ENCODE data around the gene SH3RF2.

Gene SH3RF2

DNA sequence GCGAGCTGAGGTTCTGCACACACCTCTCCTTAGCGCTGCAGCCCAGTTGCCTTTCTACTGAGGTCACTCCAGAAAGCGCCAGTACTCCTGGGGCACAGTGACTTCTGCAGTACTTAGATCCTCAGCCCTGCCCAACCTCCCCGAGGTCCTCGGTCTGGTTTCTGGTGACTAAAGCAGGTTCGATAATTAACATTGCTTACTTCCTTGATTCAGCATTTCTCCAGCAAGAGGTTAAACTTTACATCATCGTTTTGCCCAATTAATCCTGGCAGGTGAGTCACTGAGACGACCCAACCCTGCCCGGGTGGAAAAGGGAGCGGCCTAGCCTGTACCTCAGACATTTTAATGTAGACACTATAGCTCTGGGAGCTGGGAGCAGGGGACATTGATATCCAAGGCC is 91.4 kb downstream of the SH3RF2 start:
- ATAC-seq (replicated peaks; ENCODE audit: extremely low read depth, poor library complexity, severe bottlenecking), result no peak
- Mint-ChIP-seq H3K4me1 (no peaks in the 10 kb centered on the region), H3K36me3 (ENCODE audit: insufficient read depth) (no peaks in the 10 kb centered on the region), H3K9me3 (no peaks in the 10 kb centered on the region), H3K27me3 (no peaks in the 10 kb centered on the region), H3K27ac (ENCODE audit: low read depth) (no peak overlapping the region), H3K4me3 (no peak overlapping the region)
- no peak for DNase-seq (ENCODE audit: low spot score in 2 of 2)

DNA sequence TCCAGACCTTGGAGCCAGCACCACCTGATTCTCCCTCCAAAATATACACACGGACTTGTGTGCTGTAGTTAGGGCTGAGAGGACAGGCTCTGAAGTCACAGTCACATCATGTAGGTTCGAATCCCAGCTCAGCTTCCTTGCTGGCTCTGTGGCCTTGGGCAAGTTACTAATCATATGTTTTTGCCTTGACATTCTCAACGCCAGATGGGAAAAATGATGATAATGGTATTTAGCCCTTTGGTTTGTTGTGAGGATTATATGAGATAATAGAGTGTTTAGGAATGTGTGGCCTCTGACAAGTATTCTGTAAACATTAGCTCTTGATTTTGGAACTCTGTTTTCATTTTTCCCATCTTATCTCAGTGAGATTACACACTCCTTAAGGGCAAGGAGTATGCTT is 96.5 kb downstream of the SH3RF2 start:
- Mint-ChIP-seq H3K36me3 (ENCODE audit: insufficient read depth) (no peaks in the 10 kb centered on the region), H3K4me1 (no peaks in the 10 kb centered on the region)

DNA sequence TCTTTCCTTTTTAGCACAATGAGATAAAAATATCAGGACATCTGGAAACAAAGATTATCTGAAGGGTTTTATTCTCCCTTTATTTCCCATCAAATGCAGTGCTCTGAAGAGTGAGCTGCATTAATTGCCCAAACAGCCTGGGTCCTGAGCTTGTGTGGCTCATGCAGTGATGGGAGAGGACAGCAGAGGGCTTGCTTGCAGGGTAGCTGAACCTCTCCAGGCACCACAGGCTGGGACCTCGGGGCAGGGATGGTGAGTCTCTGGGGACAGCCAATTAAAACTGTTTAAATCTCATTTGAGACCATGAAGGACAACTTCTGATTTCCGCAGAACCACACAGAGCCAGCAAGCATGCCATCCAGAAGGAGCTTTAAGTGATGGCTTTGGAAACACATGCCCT is 97.7 kb downstream of the SH3RF2 start:
- Mint-ChIP-seq H3K9me3 (no peaks in the 10 kb centered on the region), H3K27ac (ENCODE audit: low read depth) (no peak overlapping the region), H3K4me1 (no peaks in the 10 kb centered on the region), H3K4me3 (no peak overlapping the region), H3K27me3 (no peaks in the 10 kb centered on the region), H3K36me3 (ENCODE audit: insufficient read depth) (no peaks in the 10 kb centered on the region)
- DNase-seq (ENCODE audit: low spot score in 2 of 2), result no peak
- no peak for ATAC-seq (replicated peaks; ENCODE audit: extremely low read depth, poor library complexity, severe bottlenecking)

More for the DNA sequence above, 96.5 kb downstream of the SH3RF2 start:
- ATAC-seq (replicated peaks; ENCODE audit: extremely low read depth, poor library complexity, severe bottlenecking) (no peak), DNase-seq (ENCODE audit: low spot score in 2 of 2) (no peak)
- Mint-ChIP-seq H3K27ac (ENCODE audit: low read depth) (no peak overlapping the region), H3K9me3 (no peaks in the 10 kb centered on the region), H3K4me3 (no peak overlapping the region), H3K27me3 (no peaks in the 10 kb centered on the region)

DNA sequence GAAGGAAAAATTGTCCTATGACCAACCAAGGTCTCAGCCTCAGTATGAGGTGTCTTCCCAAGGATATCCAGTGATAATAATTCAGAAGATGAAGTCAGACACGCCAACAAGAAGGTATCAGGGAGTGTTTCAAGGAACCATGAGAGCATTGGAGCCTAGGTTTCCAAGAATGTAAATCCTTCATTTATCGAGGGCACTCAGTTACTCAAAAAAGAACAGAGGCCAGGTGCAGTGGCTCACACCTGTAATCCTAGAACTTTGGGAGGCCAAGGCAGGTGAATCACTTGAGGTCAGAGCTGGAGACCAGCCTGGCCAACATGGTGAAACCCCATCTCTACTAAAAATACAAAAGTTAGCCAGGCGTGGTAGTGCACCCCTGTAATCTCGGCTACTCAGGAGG is 98.2 kb downstream of the SH3RF2 start:
- ATAC-seq (replicated peaks; ENCODE audit: extremely low read depth, poor library complexity, severe bottlenecking) (no peak), DNase-seq (ENCODE audit: low spot score in 2 of 2) (no peak)
- Mint-ChIP-seq H3K9me3 (no peaks in the 10 kb centered on the region), H3K27me3 (no peaks in the 10 kb centered on the region), H3K27ac (ENCODE audit: low read depth) (no peak overlapping the region), H3K36me3 (ENCODE audit: insufficient read depth) (no peaks in the 10 kb centered on the region), H3K4me3 (no peak overlapping the region), H3K4me1 (no peaks in the 10 kb centered on the region)

DNA sequence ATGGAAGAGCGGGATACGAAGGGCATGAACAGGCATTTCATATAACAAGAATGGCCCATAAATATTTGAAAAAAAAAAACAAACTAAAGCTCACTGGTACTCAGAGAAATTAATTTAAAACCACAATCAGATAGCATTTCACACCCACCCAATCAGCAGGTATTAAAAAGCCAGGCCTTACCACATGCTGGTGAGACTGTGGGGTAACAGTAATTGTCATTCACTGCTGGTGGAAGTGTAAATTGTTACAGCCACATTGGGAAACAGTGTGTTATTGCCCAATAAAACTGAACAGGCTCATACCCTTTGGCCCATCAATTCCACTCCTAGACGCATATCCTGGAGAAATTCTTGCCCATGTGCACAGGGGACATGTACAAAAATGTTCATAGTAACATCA is 103.0 kb downstream of the SH3RF2 start:
- H3K4me3 Mint-ChIP-seq, result no peak overlapping the region
- no peaks in the 10 kb centered on the region for H3K4me1 Mint-ChIP-seq
- H3K27ac Mint-ChIP-seq (ENCODE audit: low read depth), result no peak overlapping the region
- ATAC-seq (replicated peaks; ENCODE audit: extremely low read depth, poor library complexity, severe bottlenecking) (no peak), DNase-seq (ENCODE audit: low spot score in 2 of 2) (no peak)
- H3K36me3 Mint-ChIP-seq (ENCODE audit: insufficient read depth), result no peaks in the 10 kb centered on the region
- H3K9me3 Mint-ChIP-seq, result no peaks in the 10 kb centered on the region
- no peaks in the 10 kb centered on the region for H3K27me3 Mint-ChIP-seq

DNA sequence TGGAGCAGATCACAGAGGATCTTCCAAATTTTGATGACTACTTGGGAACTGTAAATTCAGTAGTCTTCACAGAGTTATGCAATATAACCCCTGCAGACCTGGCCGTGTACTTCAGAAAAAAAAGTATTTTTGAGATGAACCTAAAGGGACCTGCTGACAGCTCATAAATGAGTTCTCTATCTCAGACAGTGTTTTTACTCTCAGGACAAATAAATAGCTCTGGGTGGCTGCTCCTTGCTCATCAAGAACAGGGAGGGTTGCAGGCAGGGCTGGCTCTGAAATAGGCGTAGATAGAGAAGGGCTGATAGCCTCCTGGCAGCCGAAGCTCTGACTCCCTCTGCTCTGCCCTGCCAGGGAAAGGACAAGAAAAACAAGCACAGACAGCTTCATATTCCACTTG is 104.1 kb downstream of the SH3RF2 start:
- no peak overlapping the region for H3K4me3 Mint-ChIP-seq
- DNase-seq (ENCODE audit: low spot score in 2 of 2) (no peak), ATAC-seq (replicated peaks; ENCODE audit: extremely low read depth, poor library complexity, severe bottlenecking) (no peak)
- H3K27ac Mint-ChIP-seq (ENCODE audit: low read depth), result no peak overlapping the region
- no peaks in the 10 kb centered on the region for H3K27me3 Mint-ChIP-seq
- no peaks in the 10 kb centered on the region for H3K9me3 Mint-ChIP-seq
- H3K36me3 Mint-ChIP-seq (ENCODE audit: insufficient read depth), result no peaks in the 10 kb centered on the region
- no peaks in the 10 kb centered on the region for H3K4me1 Mint-ChIP-seq

DNA sequence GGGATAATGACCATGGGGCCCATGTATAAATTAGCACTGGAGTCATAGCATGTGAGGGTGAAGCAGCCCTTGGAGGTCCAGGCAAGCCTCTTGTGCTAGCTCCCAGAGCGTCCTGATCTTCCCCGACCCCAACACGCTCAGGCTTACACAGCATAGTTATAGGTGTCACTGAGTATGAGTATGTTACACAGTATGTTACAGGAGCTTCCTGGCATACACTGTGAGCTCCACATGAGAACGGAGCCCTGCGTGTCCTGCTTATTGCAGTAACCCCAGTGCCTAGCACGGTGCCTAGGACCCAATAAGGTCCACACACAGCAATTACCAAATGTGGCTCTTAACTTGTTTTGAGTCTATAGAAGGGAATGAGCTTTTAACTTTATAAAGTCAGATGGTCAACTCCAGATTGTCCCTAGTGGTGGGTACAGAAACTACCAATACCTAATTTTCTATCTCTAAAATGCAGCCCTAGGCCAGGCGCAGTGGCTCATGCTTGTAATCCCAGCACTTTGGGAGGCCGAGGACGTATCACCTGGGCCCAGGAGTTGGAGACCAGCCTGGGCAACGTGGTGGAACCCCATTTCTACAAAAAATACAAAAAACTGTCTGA is 104.9 kb downstream of the SH3RF2 start:
- Mint-ChIP-seq H3K9me3 (no peaks in the 10 kb centered on the region), H3K27ac (ENCODE audit: low read depth) (no peak overlapping the region), H3K4me3 (no peak overlapping the region), H3K36me3 (ENCODE audit: insufficient read depth) (no peaks in the 10 kb centered on the region), H3K27me3 (no peaks in the 10 kb centered on the region), H3K4me1 (no peaks in the 10 kb centered on the region)
- ATAC-seq (replicated peaks; ENCODE audit: extremely low read depth, poor library complexity, severe bottlenecking) (no peak), DNase-seq (ENCODE audit: low spot score in 2 of 2) (no peak)

DNA sequence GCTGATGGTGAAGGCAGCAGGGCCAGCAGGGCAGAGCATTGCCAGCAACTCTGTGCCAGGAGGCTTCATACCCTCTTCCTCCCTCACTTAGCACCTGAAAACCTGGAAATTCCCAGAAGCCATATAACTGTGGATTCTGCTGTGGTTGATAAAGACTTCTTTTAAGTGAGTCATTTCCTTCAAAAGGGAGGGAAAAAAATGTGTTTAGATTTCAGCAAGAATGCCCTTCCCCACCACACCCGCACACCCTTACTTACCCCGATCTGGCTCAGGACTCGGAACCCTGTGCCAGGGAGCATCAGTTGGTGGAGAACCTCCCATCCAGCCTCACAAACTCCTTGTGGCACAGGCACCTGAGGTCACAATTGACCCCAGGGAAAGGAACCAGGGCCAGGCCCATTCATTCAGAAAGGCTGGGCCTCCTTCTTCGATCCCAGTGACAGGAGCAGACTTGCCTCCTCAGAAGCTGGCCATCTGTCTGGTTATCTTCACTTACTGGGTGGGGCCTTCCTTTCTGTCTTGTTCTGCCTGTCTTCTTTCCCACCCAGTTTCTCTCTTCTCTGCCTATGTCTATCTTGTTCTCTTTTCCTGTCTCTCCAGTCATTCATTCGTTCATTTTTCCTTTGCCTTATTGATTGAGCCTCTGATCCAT is 106.4 kb downstream of the SH3RF2 start:
- no peak for DNase-seq (ENCODE audit: low spot score in 2 of 2)
- H3K27ac Mint-ChIP-seq (ENCODE audit: low read depth), result no peak overlapping the region
- H3K4me3 Mint-ChIP-seq, result no peak overlapping the region
- H3K4me1 Mint-ChIP-seq, result no peaks in the 10 kb centered on the region
- no peaks in the 10 kb centered on the region for H3K36me3 Mint-ChIP-seq (ENCODE audit: insufficient read depth)
- no peak for ATAC-seq (replicated peaks; ENCODE audit: extremely low read depth, poor library complexity, severe bottlenecking)
- H3K27me3 Mint-ChIP-seq, result no peaks in the 10 kb centered on the region
- no peaks in the 10 kb centered on the region for H3K9me3 Mint-ChIP-seq

DNA sequence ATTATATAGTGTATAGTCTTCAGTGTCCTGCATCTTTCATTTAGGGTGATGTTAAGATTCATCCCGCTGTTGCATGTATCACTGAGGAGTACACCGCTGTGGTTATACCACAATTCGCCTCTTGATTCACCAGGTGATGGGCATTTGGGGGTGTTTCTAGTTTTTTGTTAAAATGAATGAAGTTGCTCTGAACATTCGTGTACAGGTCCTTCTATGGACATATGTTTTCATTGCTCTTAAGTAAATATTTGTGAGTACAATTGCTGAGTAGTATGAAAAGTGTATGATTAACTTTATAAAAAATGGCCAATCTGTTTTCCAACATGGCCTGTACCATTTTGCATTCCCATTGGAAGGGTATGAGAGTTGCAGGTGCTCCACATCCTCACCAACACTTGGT is 107.3 kb downstream of the SH3RF2 start:
- no peaks in the 10 kb centered on the region for H3K27me3 Mint-ChIP-seq
- no peak overlapping the region for H3K27ac Mint-ChIP-seq (ENCODE audit: low read depth)
- H3K9me3 Mint-ChIP-seq, result no peaks in the 10 kb centered on the region
- no peaks in the 10 kb centered on the region for H3K36me3 Mint-ChIP-seq (ENCODE audit: insufficient read depth)
- no peak overlapping the region for H3K4me3 Mint-ChIP-seq
- no peak for DNase-seq (ENCODE audit: low spot score in 2 of 2)
- no peak for ATAC-seq (replicated peaks; ENCODE audit: extremely low read depth, poor library complexity, severe bottlenecking)
- no peaks in the 10 kb centered on the region for H3K4me1 Mint-ChIP-seq

DNA sequence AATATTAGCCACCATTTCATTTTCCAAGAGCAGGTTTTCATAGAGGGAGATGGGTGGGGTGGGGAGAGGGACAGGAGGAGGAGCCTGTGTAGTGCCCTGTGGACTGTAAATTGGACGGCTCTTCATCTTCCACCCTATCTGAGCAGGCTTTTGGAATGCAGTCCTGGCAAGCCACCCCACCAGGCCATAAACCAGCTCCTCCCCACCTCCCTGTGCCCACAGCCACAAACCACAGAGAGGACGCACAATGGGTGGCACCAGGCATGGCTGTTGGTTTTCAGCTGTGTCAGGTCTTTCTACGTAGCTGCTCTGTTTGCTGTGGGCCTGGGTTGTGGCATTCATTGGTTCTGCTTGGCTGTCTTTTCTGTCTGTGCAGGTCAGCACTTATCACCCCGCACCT is 111.0 kb downstream of the SH3RF2 start:
- H3K4me3 Mint-ChIP-seq, result no peak overlapping the region
- no peaks in the 10 kb centered on the region for H3K36me3 Mint-ChIP-seq (ENCODE audit: insufficient read depth)
- ATAC-seq (replicated peaks; ENCODE audit: extremely low read depth, poor library complexity, severe bottlenecking), result no peak
- H3K27me3 Mint-ChIP-seq, result no peaks in the 10 kb centered on the region
- no peaks in the 10 kb centered on the region for H3K9me3 Mint-ChIP-seq
- H3K4me1 Mint-ChIP-seq, result no peaks in the 10 kb centered on the region
- DNase-seq (ENCODE audit: low spot score in 2 of 2), result no peak
- no peak overlapping the region for H3K27ac Mint-ChIP-seq (ENCODE audit: low read depth)

DNA sequence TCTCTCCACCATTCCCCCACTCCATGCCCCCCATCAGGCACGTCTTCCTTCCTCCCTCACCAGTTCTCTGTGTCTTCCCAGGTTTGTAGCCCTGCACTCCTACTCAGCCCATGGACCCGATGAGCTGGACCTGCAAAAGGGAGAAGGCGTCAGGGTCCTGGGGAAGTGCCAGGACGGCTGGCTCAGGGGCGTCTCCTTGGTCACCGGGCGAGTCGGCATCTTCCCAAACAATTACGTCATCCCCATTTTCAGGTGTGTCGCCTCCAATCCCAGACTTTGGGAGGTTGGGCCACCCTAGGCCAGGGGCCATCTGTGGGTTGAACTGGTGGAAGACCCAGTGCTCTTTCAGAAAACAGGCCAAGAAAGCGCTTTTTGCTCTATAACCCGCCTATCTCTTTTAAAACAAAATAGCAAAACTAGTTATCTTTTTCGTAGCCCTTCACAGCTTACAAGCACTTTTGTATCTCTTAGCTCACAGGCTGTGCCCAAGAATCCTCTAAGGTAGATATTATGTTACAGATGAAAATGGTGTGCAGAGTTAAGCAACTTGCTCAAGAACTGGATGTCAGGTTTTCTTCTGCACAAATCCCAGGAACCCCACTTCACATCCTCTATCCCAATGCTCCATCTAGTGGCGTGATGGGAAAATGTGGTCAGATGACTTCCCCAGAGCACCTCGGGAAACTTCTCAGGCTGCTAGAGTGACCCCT is 112.8 kb downstream of the SH3RF2 start:
- H3K27me3 Mint-ChIP-seq, result no peaks in the 10 kb centered on the region
- no peak overlapping the region for H3K27ac Mint-ChIP-seq (ENCODE audit: low read depth)
- ATAC-seq (replicated peaks; ENCODE audit: extremely low read depth, poor library complexity, severe bottlenecking), result no peak
- H3K9me3 Mint-ChIP-seq, result no peaks in the 10 kb centered on the region
- H3K4me3 Mint-ChIP-seq, result no peak overlapping the region
- H3K36me3 Mint-ChIP-seq (ENCODE audit: insufficient read depth), result no peaks in the 10 kb centered on the region
- DNase-seq (ENCODE audit: low spot score in 2 of 2), result no peak
- no peaks in the 10 kb centered on the region for H3K4me1 Mint-ChIP-seq

DNA sequence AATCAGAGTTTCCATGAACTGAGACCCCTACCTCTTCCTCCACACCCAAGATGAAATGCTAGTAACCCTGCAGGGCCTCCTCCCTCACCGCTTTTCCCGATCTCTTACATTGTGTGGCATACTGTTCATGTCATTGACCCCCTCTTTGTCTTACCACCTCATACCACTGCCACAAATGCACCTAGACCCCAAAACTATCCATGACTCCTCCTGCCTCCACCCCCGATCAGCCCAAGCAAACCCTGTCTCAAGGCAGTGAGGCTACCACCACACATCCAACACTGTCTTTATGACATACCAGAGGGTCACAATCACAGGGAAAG is 113.3 kb downstream of the SH3RF2 start:
- no peaks in the 10 kb centered on the region for H3K9me3 Mint-ChIP-seq

DNA sequence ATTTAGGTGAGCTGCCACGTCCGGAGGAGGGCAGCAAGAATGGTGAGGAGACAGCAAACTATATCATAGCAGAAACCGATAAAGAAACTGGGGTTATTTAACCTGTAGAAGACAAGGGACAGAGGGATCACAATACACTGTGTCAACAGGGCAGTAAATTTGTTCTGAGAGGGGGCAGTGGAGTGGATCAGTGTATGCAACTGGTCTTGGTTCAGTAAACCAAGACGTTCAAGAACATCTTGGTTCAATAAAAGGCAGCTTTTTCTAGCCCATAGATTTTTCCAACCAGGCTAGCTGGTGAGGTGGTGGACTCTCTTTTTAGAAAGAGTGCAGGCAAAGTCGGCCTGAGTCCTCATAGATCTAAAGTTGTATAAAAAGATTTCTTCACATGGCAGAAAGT is 113.7 kb downstream of the SH3RF2 start:
- Mint-ChIP-seq H3K4me3 (no peak overlapping the region), H3K4me1 (no peaks in the 10 kb centered on the region), H3K27ac (ENCODE audit: low read depth) (no peak overlapping the region), H3K27me3 (no peaks in the 10 kb centered on the region), H3K36me3 (ENCODE audit: insufficient read depth) (no peaks in the 10 kb centered on the region), H3K9me3 (no peaks in the 10 kb centered on the region)
- no peak for DNase-seq (ENCODE audit: low spot score in 2 of 2)
- ATAC-seq (replicated peaks; ENCODE audit: extremely low read depth, poor library complexity, severe bottlenecking), result no peak

More for the DNA sequence above, 113.3 kb downstream of the SH3RF2 start:
- ATAC-seq (replicated peaks; ENCODE audit: extremely low read depth, poor library complexity, severe bottlenecking), result no peak
- no peak for DNase-seq (ENCODE audit: low spot score in 2 of 2)
- no peak overlapping the region for H3K27ac Mint-ChIP-seq (ENCODE audit: low read depth)
- H3K27me3 Mint-ChIP-seq, result no peaks in the 10 kb centered on the region
- no peak overlapping the region for H3K4me3 Mint-ChIP-seq
- H3K36me3 Mint-ChIP-seq (ENCODE audit: insufficient read depth), result no peaks in the 10 kb centered on the region
- H3K4me1 Mint-ChIP-seq, result no peaks in the 10 kb centered on the region
